HG02970 (cell line): ENCODE data around the gene CYSRT1.
A peak's percentile ranks its signal among the peaks of the same experiment; 100 is the strongest.

Experiments used
- ATAC-seq: cut with Tn5 transposase; IDR thresholded peaks from one replicate; pipeline ENCODE4 v1.9.1; 2021; ENCODE audit warnings: mild to moderate bottlenecking, moderate library complexity, moderate number of reproducible peaks; ENCODE audit not compliant: unreplicated experiment, low FRiP score

The CYSRT1 gene, protein sequence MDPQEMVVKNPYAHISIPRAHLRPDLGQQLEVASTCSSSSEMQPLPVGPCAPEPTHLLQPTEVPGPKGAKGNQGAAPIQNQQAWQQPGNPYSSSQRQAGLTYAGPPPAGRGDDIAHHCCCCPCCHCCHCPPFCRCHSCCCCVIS

DNA sequence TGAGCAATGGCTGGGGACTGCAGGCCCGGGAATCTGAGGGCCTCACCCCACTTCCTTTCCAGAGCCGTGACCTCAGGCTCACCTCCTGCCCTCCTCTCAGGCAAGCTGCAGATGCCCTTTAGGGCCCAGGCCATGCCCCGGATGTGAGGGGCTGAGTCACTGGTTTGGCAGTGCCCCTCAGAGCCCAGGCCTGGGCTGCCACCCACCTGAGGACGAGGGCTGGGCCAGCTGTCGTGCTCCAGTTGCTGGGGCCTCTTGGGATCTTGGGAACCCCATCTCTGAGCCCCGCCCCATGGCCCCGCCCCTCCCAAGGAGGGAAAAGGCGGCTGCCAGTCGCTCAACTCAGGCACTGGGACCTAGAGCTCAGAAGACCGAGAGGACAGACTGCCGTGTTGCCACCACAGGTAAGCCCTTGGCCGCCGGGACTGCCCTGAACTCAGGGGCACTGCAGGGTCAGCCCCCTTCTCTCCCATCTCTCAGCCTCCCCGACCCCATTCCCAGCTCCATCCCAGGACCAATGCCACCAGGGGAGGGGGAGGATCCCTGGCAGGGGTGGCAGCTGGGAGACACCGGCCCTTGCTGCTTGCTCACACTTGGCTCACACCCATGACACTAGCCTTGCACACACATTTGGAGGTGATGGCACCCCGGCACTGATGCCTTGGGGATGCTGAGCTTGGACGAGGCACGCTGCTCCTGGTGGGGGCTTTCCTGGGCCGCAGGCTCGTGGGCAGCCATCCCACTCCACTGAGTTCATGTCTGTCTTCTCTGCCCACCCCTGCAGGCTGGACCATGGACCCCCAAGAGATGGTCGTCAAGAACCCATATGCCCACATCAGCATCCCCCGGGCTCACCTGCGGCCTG lies at the start of gene CYSRT1:
Gene CYSRT1, plus strand, starts transcription at position 345 of the 865 bp plus-strand sequence. Its CDS starts 448 bp downstream, at position 793.
- ATAC-seq = no peak

DNA sequence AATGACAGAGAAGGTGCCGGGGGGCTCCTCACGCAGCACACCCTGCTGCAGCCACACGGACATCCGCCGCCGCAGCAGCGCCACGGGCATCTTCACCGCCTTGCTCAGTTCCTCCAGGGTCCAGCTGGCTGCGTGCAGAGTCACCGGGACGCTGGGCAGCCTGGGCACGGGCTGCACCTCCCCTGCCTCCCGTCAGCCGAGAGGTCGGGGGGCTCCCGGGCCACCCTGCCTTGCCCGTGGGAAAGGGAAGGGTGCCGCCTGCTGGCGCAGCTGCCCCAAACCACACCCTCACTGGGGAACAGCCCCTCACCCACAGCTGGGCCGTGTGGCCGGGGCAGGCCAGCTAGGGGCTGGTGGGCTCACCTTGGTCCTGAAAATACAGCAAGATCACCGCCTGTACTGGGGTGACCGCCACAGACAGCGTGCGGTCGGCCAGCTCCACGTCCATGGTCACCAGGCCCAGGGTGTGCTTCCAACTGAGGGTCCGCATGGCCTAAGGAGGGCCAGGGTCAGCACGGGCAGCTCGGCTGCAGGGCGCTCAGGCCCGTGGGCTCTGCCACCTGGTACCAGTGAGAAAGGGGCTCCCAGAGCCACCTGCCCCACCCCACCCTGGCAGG lies 49.5 kb upstream of the CYSRT1 start:
- ATAC-seq = no peak

DNA sequence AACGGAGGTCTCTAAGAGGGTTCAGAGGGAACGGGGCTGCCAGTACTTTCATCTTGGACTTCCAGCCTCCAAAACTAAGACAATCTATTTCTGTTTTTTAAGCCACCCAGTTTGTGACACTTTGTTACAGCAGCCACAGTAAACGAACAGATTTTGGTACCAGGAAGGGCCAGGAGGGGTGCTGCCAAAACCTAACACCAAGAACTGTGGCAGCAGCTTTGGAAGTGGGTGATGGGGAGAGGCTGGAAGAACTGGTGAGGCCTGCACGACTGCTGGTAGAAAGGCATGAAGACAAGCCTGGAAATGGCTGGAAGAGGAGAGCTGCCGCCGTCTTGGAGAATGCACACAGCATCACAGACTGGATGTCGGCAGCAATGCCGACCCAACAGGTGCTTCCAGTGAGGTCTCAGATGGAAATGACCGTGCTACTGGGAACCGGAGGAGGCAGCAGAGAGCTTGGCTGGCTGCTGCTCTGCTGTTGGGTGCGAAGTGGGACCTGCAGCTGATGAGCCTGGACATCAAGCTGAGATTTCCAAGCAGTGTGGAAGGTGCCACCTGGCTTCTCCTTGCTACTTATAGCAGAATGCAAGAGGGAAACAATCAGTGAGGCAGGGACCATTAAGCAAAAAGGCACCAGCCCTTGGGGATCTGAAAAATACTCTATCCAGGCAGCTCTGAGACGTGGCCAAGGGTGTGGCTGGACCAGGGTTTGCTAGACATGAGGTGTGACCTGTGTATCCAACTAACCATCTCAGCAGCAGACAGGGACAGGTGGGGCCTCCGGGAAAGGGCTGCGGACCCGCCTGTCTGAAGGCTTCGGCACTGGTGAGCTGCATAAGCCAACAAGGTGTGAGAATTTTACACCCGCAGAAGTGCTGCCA lies 48.4 kb upstream of the CYSRT1 start:
- no peak for ATAC-seq

DNA sequence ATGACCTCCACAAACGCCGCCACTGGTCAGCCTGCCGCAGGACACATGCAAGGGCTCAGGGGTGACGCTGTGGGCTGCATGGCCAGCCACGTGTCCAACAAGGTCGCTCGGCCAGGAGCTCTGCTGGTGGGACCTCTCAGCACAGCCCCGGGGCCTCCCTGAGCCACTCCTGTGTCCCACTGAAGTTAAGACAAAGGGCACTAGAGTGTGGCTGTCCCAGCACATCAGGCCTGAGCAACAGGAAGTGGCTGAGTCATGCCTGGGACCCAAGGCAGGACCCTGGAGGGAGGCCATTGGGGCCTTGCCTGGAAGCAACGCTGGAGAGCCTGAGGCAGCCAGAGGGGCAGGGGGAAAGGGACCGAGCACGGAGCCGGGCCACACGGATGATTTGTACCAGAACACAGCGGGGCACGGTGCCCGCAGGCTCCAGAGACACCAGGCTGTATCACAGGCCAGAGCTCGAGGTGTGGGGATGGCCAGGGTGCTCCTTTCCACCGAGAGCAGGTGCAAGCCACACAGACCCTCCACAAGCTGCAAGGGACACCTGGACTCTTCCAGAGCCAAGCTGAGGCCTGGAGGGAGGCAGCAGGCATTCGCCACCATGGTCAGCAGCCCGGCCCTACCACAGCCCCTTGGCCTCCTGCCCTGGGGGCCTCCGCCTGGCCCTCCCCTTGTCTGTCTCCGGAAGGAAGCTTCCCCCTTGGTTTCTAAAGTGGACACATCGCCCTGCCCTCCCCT lies 46.6 kb upstream of the CYSRT1 start:
- ATAC-seq = no peak

DNA sequence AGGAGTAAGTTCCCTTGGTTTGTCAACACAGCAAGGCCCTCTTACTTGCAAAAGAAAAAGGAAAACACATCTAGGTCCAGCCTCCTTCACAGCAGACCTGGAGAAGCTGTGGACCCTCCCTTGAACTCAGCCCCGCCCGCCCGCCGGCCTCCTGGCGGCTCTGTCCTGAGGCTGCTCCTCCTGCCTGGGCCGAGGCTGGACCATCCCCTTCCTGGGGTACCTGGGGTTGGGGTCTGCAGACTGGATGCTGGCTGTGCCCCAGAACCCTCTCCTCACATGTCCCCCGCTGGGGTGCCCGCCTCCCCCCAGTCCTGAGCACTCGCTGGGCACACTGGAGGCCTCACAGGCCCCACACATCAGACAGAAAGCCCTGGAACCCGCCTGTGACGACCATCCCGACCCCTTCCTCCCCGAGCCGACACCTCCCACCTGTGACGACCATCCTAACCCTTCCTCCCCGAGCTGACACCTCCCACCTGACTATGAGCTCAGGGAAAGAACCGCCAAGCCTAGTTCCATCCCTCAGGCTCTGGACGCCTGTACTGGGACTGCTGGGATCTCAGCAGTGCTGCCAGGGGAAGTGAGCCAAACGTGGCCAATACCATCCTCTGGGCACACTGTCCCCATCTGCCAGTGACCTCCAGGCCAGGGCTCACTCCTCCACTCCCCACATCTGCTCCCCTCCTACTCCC lies 45.9 kb upstream of the CYSRT1 start:
- ATAC-seq = no peak

DNA sequence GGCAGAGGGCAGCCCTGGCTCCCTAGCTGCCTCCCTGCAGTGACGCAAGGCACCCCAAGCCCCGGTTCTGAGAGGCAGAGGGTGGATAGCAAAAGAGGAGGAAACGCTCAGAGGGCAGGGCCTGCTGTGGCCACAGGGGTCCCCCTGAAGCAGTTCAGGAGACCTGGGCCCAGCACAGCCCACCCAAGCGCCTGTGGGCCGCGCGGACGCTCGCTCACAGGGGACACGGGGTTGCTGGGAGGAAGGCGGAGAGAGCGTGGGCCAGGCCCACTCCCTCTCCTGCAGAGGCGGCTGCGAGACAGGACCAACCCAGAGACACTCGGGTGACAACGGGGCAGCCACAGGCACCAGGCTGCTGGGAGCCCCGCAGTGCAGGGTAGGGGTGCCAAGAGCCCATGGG lies 45.2 kb upstream of the CYSRT1 start:
- ATAC-seq = no peak

DNA sequence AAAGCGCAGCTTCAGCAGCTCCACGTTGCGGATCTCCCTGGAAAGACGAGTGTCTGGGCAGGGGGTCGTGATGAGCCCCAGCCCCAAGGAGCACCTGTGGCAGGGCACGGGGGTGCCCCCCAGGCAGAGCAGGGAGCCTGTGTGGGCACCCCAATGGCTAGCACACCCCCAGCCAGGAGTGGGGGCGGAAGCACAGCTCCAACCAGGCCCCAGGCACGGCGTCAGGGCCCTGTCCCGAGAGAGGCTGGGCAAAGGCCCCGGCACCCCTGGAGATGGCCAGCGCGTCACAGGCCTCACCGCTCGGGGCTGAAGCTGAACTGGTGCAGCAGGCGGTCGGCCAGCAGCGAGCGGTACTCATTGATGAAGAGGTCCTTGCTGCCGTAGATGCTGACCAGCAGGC lies 44.5 kb upstream of the CYSRT1 start:
- ATAC-seq = no peak

DNA sequence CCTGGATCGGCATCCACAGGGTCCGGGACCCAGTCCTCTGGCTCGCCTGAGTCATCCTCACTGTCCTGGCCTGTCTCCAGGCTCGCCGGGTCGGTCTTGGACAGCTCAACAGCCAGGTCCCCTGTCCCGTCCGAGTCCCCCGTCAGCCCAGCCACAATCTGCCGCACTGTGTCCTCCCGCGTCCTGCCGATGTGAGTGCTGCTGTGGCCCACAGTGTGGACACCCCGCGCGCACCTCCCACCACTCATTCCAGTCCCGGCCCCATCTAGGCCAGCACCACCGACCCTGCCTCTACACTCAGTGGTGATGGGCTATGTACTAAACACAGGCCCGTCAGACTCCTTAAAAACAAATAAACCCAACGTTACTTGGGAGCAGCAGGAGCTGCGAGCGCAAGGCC lies 43.3 kb upstream of the CYSRT1 start:
- no peak for ATAC-seq

DNA sequence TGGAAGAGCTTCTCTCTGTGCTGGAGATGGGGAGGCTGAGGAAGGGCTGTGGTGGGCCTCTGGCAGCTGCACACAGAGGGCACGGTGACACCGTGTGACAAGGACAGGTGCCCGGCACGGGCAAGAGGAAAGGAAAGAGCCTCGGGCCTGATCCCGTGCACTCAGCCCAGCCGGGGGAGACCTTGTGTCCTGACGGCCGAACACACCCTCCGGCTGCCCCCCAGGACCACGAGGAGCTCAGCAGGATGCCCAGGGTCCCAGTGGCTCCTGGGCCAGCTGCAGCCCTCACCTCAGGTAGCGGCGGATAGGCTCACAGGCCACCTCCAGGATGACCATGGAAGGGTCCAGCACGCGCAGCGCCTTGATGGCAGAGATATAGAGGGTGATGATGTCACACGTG lies 42.1 kb upstream of the CYSRT1 start:
- ATAC-seq = no peak

DNA sequence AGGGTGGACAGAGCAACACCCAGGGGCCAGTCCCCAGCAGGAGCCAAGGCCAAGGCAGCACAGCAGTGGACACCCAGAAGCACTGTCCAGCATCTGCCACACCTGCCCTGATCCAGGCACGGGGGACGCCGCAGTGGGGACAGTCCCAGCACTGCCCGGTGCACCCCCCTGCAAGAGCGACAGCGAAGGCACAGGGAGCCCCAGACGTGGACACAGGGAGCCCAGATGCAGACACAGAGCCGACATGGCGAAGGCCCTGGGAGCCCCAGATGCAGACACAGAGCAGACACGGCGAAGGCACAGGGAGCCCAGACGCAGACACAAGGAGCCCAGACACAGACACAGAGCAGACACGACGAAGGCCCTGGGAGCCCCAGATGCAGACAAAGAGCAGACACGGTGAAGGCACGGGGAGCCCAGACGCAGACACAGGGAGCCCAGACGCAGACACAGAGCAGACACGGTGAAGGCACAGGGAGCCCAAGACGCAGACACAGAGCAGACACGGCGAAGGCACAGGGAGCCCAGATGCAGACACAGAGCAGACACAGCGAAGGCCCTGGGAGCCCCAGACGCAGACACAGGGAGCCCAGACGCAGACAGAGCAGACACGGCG lies 40.9 kb upstream of the CYSRT1 start:
- ATAC-seq = no peak

DNA sequence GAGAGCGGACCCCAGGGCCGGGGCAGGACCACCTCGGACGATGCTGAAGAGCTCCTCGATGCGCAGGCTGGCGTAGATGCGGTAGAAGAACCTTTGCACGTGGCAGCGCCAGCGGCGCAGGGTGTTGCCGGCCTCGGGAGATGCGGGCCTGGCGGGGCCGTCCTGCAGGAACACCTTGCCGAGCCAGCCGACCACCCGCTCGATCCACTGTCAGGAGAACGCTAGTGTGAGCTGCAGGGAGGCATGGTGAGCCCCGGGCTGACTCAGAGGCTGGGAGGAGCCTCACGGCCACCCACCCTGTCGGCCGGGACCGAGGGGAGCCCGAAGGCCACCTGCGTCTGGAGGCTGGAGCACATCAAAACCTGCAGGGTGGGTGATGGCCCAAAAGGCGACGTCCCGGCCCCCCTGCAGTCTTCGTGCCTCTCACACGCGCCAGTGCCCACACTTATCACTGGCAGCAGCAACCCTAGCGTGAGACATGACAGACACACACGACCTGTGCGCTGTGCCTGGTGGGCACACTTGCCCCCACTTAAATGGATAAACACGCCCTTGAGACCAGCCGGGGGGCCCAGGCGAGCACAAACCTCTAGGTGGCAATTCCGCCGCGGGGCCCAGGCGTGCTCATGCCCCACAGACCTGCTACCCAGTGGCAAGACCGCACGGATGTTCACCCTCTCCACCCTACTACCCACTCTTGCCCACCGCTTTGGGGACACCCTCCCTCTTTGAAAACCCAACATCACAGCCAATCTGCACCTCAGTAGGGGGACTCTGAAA lies 39.9 kb upstream of the CYSRT1 start:
- ATAC-seq = no peak

DNA sequence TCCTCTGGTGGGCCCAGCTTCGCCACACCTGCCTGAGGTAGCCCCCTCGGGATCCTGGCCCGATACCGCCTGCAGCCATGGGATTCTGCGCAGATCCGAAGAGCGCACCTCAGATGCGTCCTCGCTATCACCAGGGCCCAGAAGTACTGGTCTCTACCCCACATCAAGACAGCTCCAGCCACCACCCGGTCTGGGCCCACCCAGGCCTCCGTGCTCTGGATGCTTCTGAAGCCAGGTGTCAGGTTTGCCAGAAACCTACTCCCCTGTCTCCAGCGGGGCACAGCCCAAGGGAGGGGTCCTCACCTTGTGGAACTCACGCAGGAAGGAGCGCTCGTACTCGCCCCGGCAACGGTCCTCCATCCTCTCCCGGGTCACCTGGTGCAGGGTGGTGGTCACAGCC lies 39.1 kb upstream of the CYSRT1 start:
- no peak for ATAC-seq

DNA sequence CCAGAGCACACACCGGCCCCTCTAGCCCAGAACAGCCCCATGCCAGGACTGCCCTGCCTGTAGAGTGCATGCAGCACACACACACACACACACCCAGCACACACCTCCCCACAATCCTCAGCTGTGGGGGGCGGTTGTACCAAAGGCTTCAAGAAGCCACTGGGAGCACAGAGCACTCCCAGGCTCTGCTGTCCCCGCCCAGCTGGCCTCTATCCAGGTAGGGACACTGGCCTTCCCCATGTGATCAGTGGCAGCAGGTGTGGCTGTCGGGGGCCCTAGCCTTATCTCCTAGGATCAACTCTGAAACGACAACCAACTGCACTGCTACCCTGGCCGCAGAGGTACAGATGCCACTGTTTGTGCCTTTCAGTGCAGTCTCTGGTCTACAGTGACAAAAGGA lies 38.6 kb upstream of the CYSRT1 start:
- ATAC-seq = no peak

DNA sequence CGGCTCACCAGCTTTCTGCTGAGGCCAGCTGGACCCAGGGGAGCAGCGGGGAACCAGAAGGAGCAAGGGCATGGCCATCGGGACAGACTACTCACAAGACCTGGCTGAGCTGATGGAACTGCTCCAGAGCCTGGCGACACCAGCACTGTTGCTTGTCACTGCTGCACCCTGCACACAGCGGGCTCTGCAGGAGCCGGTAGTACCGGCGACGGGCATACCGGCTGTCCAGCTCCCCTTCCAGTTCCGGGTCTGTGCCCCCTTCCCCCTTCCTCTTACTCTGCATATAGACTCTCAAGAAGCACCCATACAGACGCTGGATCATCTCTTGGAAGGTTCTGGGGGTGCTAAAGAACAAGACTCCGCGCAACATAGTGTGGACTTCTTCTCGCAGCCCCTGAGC lies 37.6 kb upstream of the CYSRT1 start:
- no peak for ATAC-seq

DNA sequence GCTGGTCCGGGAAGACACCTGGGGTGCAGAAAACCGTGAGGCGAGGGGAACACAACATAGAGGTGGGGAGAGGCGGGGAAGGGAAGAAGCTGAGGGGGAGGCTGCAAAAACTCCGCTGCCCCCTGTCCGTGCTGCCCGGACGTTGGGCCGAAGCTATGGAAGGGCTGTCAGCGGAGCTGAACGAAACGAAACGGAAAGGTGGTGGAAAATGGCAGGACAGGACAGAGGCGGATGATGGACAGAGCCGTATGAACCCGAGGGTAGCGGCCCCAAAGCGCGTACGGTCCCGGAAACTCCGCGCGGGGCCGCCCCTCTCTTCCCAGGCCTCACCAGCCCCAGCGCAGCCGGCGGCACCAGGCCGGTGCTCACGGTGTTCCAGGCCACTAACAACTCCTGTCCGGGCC lies 36.9 kb upstream of the CYSRT1 start:
- no peak for ATAC-seq

DNA sequence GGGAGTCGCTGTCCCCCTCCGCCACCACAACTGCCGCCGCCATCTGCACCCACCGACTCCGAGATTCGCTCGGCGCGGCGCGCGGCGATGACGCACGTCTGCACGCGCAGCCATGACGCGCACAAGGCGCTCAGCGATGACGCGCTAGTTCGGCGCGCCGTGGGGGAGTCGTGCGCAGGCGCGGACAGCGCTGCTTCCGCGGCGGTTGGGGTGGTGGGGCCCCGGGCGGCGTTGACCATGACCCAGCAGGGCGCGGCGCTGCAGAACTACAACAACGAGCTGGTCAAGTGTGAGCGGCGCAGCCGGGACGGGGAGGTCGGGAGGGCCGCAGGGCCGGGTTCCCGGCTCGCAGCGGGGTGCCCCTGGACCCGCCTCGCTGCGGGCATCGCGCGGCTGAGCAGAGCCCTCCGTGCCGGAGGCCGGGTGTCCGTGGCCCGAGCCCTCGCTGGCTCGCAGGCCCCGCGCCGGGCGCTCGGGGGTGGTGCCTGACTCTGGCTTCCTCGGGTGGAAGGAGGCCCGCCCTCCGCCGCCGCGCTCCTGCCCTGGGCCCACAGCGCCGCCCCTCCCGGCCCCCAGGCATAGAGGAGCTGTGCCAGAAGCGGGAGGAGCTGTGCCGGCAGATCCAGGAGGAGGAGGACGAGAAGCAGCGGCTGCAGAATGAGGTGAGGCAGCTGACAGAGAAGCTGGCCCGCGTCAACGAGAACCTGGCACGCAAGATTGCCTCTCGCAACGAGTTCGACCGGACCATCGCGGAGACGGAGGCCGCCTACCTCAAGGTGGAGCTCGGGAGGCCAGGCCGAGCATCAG lies 36.3 kb upstream of the CYSRT1 start, which contains the start of the genes ANAPC2 and SSNA1:
Gene ANAPC2, minus strand, starts transcription at position 71 of the 807 bp plus-strand sequence. Its CDS starts 28 bp downstream, at position 43.
Gene SSNA1, plus strand, starts transcription at position 187 of the 807 bp plus-strand sequence. Its CDS starts 51 bp downstream, at position 238.
- ATAC-seq = peak; percentile 87
